ENCODE results near the gene NUP210. TPM values are rescaled to one million over a fixed set of nuclear protein-coding genes. Genes with fewer than 3 reads are reported as not detected.

Gene NUP210
- total RNA-seq, 1 donor, result 0.45 TPM

- no peak overlapping the region for H3K4me3 ChIP-seq (ENCODE audit: low read depth, low read length)
- DNase-seq (ENCODE audit: low read depth), result no peak
- no peak for TF ChIP-seq CTCF (IDR thresholded peaks at IDR 0.05; ENCODE audit: insufficient read depth, low read length)
Observed at GRCh38 chr3:13370609-13371008, 49.5 kb downstream of the NUP210 start.

GRCh38 chr3:13370055-13370454, 50.1 kb downstream of the NUP210 start:
- no peak for DNase-seq (ENCODE audit: low read depth)
- H3K4me3 ChIP-seq (ENCODE audit: low read depth, low read length), result no peak overlapping the region
- TF ChIP-seq CTCF (IDR thresholded peaks at IDR 0.05; ENCODE audit: insufficient read depth, low read length), result no peak

GRCh38 chr3:13368834-13369233, 51.3 kb downstream of the NUP210 start:
- no peak overlapping the region for H3K4me3 ChIP-seq (ENCODE audit: low read depth, low read length)
- no peak for DNase-seq (ENCODE audit: low read depth)
- TF ChIP-seq CTCF (IDR thresholded peaks at IDR 0.05; ENCODE audit: insufficient read depth, low read length), result no peak

- no peak overlapping the region for H3K4me3 ChIP-seq (ENCODE audit: low read depth, low read length)
- TF ChIP-seq CTCF (IDR thresholded peaks at IDR 0.05; ENCODE audit: insufficient read depth, low read length), result no peak
- no peak for DNase-seq (ENCODE audit: low read depth)
Observed at GRCh38 chr3:13367728-13368127, 52.4 kb downstream of the NUP210 start.

- TF ChIP-seq CTCF (IDR thresholded peaks at IDR 0.05; ENCODE audit: insufficient read depth, low read length), result no peak
- no peak for DNase-seq (ENCODE audit: low read depth)
- H3K4me3 ChIP-seq (ENCODE audit: low read depth, low read length), result no peak overlapping the region
Observed at GRCh38 chr3:13365390-13366379, 54.4 kb downstream of the NUP210 start.

GRCh38 chr3:13364602-13365271, 55.4 kb downstream of the NUP210 start:
- H3K4me3 ChIP-seq (ENCODE audit: low read depth, low read length), result no peak overlapping the region
- no peak for TF ChIP-seq CTCF (IDR thresholded peaks at IDR 0.05; ENCODE audit: insufficient read depth, low read length)
- DNase-seq (ENCODE audit: low read depth), result no peak
